ENCODE data around the gene TEX36.
"Not testable (repeated sequence)": the region's sequence is repeated elsewhere in the genome, so short reads cannot be mapped to it uniquely, and the experiment has no call there.

The TEX36 gene, protein sequence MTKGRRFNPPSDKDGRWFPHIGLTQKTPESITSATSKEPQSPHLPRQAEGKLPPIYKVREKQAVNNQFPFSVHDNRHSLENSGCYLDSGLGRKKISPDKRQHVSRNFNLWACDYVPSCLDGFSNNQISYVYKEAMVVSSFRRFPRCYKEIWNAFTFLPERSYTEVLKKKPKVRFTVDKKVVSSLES

DNA sequence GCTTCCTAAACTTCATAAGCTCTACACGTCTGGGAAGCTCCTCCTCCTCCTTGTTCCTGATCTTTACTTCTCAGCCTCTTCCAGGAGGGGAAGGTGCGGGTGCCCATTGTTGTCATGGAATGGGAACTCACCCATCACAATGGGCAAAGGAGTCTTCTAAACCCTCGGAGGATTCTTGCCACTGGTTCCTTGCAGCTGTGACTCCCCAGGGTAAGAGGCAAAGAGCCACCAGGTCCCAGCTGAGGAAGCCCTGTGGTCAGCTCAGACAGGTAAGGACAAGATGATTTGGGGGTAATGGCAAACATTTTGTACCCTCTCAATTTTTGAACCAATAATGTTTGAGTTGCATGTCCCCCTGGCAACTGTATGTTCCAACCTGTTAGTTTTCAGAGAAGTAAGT, at the start of gene TEX36:
Gene TEX36 (minus strand): TSS at position 101 of the 400 bp plus-strand sequence. CDS start 174 bp downstream, outside the sequence.
- no peak for DNase-seq (ENCODE audit: low read depth, low spot score)

DNA sequence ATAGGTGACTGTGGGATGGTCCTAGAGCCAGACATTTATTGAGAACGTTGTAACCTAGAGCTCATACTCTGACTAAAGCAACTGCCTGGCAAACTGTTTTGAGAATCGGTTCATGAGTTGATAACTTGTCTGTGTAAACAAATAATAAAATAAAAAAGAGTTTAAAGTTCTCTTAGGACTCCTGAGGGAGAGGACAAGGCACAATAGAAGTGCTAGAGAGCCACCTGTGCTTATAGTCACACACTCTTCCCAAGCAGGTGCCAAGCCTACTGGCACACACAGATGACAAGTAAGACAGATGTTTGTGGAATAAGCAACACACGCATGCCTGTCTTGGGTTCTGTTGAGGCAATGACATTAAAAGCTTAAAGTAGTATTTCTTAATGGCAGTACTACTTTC, 44.5 kb upstream of the TEX36 start:
- no peak for DNase-seq (ENCODE audit: low read depth, low spot score)

DNA sequence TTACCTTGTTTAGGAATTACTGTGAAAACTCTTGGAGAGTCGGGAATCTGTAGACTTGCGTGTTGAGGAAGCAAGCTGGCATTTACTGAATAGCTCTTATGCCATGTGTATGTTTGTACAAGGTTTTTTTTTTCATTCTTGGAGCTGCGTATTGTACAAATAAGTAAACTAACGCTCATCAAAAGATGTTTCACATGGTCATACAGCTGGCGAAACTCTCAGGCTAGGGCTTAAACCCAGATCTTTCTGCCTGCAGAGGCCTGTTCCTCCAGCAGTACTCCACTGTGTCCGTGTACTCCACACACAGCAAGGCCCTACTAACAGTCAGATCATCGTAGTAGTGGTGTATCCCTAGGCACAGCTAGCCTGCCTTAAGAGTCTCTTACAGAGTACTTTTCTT, 44.0 kb upstream of the TEX36 start:
- no peak for DNase-seq (ENCODE audit: low read depth, low spot score)

DNA sequence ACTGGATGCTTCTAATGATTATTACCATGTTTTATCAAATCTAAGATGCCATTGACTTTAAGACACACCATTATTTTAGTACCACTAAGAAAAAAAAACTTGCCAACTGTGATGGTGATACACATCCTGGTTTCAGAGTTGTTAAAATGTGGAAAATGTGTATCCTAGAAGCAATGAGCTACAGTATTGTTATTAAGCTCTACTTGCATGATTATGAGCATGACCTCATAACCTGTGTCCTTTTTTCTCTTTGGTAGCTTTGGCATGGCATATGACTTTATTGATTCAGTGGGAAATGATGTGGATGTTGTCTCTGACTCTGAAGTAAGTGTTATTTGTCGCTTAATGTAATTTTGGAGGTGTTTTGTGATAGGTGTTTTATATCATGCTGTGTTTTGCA, 39.8 kb upstream of the TEX36 start:
- DNase-seq (ENCODE audit: low read depth, low spot score) = no peak

DNA sequence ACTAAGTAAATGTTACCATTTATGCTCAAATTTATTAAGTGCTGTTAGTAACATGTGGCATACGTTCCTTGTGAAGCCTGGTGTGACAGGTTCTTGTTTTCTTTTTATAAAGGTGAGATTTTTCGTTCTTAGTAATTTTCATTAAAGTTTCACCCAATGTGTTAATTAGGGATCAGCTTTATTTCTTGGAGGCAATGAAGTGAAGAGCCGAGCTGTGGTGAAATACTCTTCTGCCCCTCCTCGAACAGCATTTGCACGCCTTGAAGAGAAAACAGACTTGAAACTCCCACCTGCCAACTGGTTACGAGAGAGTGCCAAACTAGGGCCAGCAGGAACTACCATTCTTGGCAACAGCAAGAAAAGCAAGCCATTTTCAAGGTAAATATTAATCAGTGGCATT, 38.1 kb upstream of the TEX36 start:
- no peak for DNase-seq (ENCODE audit: low read depth, low spot score)

DNA sequence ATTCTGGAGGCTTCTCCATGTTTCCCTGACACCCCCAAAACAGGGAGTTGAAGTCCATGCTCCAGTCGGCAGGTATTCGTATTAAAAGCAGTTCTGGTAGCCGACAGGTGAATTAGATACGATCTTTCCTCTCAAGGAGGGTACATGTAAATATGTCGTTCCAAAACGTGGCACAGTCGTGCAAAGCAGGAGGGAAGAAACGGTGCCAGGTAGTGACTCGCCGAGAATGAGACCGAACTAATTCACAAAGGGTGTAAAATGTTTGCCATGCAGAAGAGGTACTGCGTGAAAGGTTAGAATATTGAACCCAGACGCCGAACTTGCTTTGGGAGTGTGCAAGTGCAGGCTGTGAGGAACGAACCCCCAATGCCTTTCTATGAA, 37.0 kb upstream of the TEX36 start:
- no peak for DNase-seq (ENCODE audit: low read depth, low spot score)

DNA sequence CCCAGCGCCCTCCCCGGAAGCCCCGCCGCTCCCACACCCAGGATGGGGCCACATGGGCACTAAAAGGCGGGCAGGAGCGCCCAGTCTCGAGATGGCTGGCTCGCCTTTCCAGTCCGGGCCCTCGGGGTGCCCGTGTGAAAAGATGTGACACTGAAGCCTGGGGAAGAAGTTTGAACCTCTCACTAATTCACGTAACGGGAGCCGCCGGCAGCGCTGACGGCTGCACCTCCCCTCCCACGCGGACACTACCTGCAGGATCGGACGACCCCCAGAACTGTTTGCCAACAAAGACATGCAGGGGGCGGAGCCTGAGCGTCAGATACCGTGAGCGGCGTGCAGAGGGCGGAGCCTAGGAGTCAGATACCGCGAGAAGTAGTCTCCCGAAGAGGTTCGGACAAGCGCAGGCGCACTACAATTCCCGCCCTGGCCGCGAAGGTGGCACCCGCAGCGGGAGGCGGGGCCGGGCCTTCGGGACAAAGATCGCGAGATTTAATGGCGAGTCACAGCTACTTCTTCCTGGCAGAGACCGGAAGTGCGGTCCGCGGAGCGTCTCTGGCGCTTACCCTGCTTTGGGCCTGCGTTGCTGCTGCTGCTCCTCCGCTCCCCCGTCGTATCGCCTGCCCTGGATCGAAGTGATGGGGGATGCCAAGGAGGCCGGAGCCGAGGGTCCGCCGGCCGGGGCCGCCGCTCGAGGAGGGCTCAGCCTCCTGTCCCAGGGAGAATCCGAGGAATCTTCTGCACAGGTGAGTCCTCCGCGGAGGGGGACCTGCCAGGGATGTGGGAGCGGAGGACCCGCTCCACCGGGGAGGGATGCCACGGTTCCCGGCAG, 36.4 kb upstream of the TEX36 start, which contains the start of gene EDRF1:
Gene EDRF1 (plus strand): TSS at position 537 of the 829 bp plus-strand sequence. CDS start 99 bp downstream, at position 636.
- peak; percentile 98 for DNase-seq (ENCODE audit: low read depth, low spot score)

DNA sequence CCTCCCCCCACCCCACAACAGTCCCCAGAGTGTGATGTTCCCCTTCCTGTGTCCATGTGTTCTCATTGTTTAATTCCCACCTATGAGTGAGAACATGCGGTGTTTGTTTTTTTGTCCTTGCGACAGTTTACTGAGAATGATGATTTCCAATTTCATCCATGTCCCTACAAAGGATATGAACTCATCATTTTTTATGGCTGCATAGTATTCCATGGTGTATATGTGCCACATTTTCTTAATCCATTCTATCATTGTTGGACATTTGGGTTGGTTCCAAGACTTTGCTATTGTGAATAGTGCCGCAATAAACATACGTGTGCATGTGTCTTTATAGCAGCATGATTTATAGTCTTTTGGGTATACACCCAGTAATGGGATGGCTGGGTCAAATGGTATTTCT, 31.8 kb upstream of the TEX36 start:
- DNase-seq (ENCODE audit: low read depth, low spot score) = not testable (repeated sequence)

DNA sequence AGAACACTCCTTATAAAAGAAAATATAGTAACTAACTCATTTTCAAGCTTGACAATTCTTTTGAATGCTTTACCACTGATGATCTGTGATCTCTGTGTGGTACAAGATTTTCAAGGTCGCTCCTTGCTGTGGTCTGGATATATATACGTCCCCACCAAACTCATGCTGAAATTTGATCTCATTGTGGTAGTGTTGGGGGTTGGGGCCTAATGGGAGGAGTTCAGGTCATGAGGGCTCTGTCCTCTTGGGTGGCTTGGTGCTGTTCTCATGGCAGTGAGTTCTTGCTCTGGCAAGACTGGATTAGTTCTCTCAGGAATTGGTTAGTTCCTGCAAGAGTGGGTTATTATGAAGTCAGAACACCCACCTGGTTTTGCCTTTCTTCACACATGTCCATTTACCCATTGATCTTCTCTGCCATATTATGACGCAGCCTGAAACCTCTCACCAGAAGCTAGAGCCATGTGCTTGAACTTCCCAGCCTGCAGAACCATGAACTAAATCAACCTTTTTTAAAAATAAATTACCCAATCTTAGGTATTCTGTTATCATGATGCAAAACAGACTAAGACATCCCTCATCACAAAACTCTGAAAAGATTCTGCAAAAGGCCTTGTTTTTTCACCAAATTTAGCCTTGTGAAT, 28.3 kb upstream of the TEX36 start:
- DNase-seq (ENCODE audit: low read depth, low spot score) = no peak

DNA sequence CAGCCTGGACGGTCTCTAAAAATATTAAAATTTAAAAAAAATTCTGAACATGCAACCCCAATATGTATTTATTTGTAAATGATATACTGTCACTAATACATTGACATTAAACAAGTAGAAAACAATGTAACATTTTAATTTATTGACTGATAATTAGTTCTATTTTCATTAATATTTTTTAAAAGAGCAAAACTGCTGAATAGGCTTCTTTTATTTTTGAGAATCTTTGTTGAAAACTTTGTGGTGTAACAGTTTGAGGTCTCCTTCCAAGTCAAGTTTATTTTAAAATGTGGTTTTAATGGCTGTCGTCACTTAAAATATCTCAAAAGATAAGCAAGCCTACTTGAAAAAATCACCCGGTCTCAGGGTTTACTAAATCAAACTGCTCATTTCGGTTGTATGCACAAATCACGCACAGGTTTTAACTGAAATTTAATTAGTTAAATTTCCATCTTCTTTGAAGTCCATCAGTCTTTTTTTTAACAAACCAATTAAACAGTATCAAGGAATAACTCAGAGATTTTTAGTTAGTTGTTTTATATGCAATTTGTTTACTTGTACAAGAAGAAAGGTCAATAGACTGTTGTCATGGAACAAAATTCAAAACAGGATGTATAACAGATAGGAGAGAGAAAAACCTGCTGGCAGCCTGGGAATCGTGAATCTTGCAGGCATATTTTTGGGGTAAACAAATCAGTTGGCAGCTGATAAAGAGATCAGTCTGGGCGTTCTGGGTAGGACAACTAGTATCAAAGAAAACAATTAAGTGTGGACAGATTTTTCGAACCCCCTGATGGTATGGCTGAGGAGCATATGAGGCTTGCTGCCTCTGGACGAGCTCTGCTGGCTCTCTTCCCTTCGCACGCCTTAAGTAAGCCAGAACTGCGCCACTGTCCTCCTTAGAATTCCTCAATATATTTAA, 26.9 kb upstream of the TEX36 start:
- no peak for DNase-seq (ENCODE audit: low read depth, low spot score)

DNA sequence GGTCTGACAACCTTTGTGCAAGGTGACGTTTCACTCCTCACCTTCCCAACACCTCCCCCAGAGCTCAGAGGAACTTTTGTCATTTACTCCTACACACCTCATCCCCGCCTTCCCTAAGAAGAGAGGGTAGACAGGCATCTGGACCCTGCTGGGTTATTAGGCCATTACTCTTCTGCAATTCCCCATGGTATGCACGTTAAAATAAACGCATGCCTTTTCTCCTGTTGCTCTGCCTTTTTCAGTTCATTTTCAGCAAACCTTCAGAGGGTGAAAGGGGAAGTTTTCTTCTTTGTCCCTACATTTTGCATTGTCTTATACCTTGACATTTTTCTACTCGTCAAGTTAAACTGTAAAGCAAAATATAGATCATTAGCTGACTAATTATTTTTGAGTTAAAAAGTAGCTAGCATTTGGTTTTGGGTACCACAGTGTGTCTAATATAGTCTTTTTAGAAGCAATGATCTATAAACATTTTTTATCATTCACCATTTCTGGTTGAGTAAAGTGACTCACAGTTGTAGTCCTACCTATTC, 26.1 kb upstream of the TEX36 start:
- no peak for DNase-seq (ENCODE audit: low read depth, low spot score)

DNA sequence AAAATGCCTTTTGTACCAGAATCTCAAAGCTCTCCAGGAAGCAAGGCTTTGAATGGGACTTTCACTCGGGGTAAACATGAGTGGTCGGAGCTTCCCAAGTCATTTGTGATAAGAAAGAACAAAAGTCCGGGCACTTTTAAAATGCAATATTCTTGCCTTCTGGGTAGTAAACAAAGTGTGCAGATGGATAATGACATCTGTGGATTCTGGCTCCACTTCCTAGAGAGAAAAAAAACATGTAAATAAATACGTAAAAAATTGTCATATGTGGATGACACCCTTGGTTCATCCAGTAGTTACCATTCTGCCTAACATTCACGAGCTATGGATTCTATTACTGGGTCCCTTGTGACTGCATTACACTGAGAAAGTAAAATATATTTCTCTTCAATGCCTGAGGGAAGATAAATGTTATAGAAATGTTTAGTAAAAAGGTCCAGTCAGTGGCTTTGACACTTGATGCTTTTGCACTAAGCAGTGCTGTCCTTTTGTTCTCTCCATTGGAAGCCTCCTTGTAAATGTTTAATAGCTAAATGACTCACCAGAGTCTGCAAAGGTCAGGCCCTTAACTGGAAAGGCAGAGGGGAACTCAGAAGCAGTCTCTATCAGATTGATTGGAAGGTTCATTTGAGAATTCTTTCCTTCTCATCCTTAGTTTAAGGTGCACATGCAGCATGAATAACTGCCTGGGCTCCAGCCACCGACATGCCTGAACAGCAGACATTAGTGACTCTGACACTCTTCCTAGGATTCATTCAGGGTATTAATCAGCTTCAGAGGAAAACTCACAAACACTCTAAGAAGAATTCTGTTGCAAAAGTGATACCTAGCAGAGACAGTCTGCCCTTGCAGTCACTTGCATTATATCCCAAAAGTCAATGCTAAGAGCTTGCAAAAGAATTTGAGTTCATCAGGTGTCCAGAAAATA, 24.8 kb upstream of the TEX36 start:
- no peak for DNase-seq (ENCODE audit: low read depth, low spot score)

DNA sequence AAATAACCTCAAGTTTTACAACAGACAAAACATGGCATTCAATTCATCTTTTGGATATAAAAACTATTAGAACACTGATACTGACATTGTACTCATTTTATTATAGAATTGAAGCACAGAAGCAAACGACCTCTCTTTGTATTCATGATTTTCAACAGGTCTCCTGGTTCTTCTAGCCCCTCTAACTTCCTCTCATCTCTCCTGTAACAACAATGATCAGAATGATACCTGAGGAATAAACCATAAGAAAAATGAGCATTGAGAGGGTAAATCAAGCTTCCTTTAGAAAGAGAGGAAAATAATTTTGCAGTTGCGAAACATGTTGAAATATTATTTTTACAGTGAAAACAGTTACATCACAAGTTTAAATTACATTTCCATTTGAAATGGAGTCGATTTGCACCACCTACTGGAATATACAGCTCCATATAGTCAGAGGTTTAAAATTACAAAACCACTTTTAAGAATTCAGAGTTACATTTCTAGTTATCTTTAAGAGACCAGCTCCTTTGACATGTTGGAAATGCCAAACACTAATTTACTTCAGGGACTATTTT, 17.5 kb upstream of the TEX36 start:
- no peak for DNase-seq (ENCODE audit: low read depth, low spot score)

DNA sequence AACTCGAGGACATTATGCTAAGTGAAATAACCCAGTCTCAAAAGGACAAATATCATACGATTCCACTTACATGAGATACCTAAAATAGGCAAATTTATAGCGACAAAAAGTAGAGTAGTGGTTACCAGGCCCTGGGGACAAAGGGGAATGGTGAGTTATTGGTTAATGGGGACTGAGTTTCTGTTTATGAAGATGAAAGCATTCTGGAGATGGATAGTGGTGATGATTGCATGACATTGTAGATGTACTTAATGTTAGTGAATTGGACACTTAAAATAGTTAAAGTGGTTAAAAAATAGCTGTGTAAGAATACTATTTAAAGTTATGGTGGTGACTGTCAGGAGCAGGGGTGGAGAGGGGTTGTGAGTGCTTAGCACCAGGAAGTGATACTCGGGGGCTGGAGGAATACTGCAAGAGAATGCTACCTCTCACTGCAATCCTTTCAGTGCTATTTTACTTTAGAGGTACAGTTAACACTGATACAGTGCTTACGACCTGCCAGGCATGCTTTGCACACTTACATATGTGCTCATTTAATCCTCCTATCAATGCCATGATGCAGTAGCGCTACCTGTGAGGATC, 16.7 kb upstream of the TEX36 start:
- DNase-seq (ENCODE audit: low read depth, low spot score) = no peak

DNA sequence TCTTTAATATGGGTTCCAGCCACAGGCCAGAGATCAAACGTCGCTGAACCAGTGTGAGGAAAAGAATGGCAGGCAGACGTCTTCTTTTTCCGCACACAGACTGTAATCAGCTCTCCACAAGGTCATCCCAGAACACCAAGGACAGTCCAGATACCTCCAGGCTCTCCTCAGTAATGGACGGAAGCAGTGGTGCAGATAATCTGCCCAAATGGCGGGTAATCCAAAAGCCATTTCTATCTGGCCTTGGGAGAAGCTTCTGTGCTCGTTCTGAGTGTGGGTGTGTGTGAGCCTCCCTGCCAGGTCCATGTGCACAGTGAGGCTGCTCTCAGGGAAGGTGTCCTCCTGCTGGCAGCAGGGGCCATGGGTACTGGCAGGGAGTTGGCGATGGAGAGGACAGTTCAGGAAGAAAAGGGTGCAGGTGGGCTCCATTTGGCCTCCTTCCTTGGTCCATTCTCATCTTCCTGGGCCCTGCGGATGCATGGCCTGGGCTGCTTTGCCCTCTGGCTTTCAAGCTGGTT, 15.6 kb upstream of the TEX36 start:
- DNase-seq (ENCODE audit: low read depth, low spot score) = no peak

DNA sequence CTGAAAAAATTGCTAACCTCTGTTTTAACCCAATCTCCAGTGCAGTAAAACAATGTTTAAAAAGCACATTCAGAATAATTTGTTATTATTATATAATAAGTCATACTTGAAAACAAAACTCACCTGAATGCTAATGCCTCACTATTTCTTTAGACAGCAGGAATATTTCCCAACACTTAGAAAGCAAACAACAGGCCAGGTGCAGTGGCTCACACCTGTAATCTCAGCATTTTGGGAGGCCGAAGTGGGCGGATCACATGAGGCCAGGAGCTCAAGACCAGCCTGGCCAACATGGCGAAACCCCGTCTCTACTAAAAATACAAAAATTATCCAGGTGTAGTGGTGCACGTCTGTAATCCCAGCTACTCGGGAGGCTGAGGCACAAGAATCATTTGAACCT, 13.9 kb upstream of the TEX36 start:
- DNase-seq (ENCODE audit: low read depth, low spot score) = not testable (repeated sequence)

DNA sequence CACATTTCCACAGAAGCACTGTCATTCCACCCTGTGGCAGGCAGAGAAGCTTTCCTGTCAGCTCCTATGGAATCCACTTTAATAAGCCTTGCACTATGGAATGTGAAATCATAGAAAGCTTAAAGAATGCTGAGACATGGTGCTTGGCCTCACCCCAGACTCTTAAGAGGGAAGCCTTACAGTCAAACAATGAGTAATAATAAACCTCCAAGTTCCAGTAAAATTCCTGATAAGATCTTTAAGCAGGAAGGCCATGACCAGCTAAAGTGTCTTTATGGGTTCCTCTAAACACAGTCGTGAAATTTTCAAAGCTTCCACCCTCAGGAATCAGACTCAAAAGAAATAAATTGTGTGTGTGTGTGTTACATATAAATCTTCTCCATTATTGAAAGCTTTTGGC, 11.9 kb upstream of the TEX36 start:
- DNase-seq (ENCODE audit: low read depth, low spot score) = no peak

DNA sequence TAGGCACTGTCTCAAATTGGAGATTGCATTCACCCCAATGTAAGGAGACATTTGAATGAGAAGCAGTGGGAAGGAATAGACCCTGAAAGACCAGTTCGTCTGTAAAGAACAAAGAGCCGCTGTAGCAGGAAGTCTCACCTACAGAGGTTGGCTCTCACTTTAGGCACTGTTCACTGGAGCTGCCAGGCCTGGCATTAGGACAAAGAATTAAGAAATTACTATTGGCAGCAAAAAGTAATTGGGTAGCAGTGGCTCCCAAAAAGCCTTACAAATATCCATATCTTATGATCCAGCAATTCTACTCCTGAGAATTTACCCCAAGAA, 10.5 kb upstream of the TEX36 start:
- DNase-seq (ENCODE audit: low read depth, low spot score) = no peak

Measured in activated CD4-positive, CD25-positive, alpha-beta regulatory T cell treated with anti-CD3 and anti-CD28 coated beads, Interleukin-2, amount 50 U/mL, for 16 hours (primary cell).